ENCODE measurements around the gene SHROOM4.

SHROOM4 gene

GRCh38 chrX:50615570-50616158, 198.3 kb downstream of the SHROOM4 start:
- Histone ChIP-seq H3K4me2 (ENCODE audit: insufficient read depth, low read length) (no peak overlapping the region), H3K9ac (ENCODE audit: low read depth, low read length) (no peak overlapping the region), H3K4me1 (ENCODE audit: insufficient read depth, low read length) (no peaks in the 10 kb centered on the region), H3K36me3 (ENCODE audit: insufficient read depth, low read length) (no peaks in the 10 kb centered on the region), H3K4me3 (ENCODE audit: low read depth in 1 of 2, low read length in 2 of 2) (no peak overlapping the region), H3K27me3 (ENCODE audit: insufficient read depth, low read length, poor library complexity) (no peaks in the 10 kb centered on the region), H3K79me2 (ENCODE audit: insufficient read depth, low read length) (no peaks in the 10 kb centered on the region), H3K9me3 (ENCODE audit: insufficient read depth, low read length, severe bottlenecking) (no peaks in the 10 kb centered on the region), H2AFZ (ENCODE audit: low read depth, low read length) (no peak overlapping the region), H3K27ac (ENCODE audit: low read length) (no peak overlapping the region), H4K20me1 (ENCODE audit: insufficient read depth, low read length) (no peaks in the 10 kb centered on the region)
- no peak for TF ChIP-seq CTCF (IDR thresholded peaks at IDR 0.05; ENCODE audit: borderline replicate concordance, extremely low read depth, low read length, poor library complexity, severe bottlenecking)
- no peak for TF ChIP-seq EZH2 (IDR thresholded peaks at IDR 0.05; ENCODE audit: borderline replicate concordance, low read depth, low read length, severe bottlenecking)
- DNase-seq (no peak), ATAC-seq (ENCODE audit: insufficient read depth, low read depth) (no peak)

GRCh38 chrX:50614460-50614859, 199.5 kb downstream of the SHROOM4 start:
- ATAC-seq (ENCODE audit: insufficient read depth, low read depth) = no peak
- TF ChIP-seq EZH2 (IDR thresholded peaks at IDR 0.05; ENCODE audit: borderline replicate concordance, low read depth, low read length, severe bottlenecking) = no peak
- no peak for TF ChIP-seq CTCF (IDR thresholded peaks at IDR 0.05; ENCODE audit: borderline replicate concordance, extremely low read depth, low read length, poor library complexity, severe bottlenecking)
- Histone ChIP-seq H3K9ac (ENCODE audit: low read depth, low read length) (no peak overlapping the region), H4K20me1 (ENCODE audit: insufficient read depth, low read length) (no peaks in the 10 kb centered on the region), H3K4me1 (ENCODE audit: insufficient read depth, low read length) (no peaks in the 10 kb centered on the region), H3K4me3 (ENCODE audit: low read depth in 1 of 2, low read length in 2 of 2) (no peak overlapping the region), H2AFZ (ENCODE audit: low read depth, low read length) (no peak overlapping the region), H3K9me3 (ENCODE audit: insufficient read depth, low read length, severe bottlenecking) (no peaks in the 10 kb centered on the region), H3K79me2 (ENCODE audit: insufficient read depth, low read length) (no peaks in the 10 kb centered on the region), H3K36me3 (ENCODE audit: insufficient read depth, low read length) (no peaks in the 10 kb centered on the region), H3K4me2 (ENCODE audit: insufficient read depth, low read length) (no peak overlapping the region), H3K27me3 (ENCODE audit: insufficient read depth, low read length, poor library complexity) (no peaks in the 10 kb centered on the region), H3K27ac (ENCODE audit: low read length) (no peak overlapping the region)
- no peak for DNase-seq

- no peak for ATAC-seq (ENCODE audit: insufficient read depth, low read depth)
- TF ChIP-seq CTCF (IDR thresholded peaks at IDR 0.05; ENCODE audit: borderline replicate concordance, extremely low read depth, low read length, poor library complexity, severe bottlenecking) (no peak), EZH2 (IDR thresholded peaks at IDR 0.05; ENCODE audit: borderline replicate concordance, low read depth, low read length, severe bottlenecking) (no peak)
Measured at GRCh38 chrX:50613846-50614245, 200.1 kb downstream of the SHROOM4 start.

More at GRCh38 chrX:50613846-50614245, 200.1 kb downstream of the SHROOM4 start:
- no peak overlapping the region for H3K27ac ChIP-seq (ENCODE audit: low read length)
- H3K36me3 ChIP-seq (ENCODE audit: insufficient read depth, low read length) = no peaks in the 10 kb centered on the region
- no peak for DNase-seq
- H3K9me3 ChIP-seq (ENCODE audit: insufficient read depth, low read length, severe bottlenecking) = no peaks in the 10 kb centered on the region
- H3K79me2 ChIP-seq (ENCODE audit: insufficient read depth, low read length) = no peaks in the 10 kb centered on the region
- no peaks in the 10 kb centered on the region for H3K27me3 ChIP-seq (ENCODE audit: insufficient read depth, low read length, poor library complexity)
- no peaks in the 10 kb centered on the region for H3K4me1 ChIP-seq (ENCODE audit: insufficient read depth, low read length)
- no peaks in the 10 kb centered on the region for H4K20me1 ChIP-seq (ENCODE audit: insufficient read depth, low read length)
- no peak overlapping the region for H3K4me3 ChIP-seq (ENCODE audit: low read depth in 1 of 2, low read length in 2 of 2)
- H3K4me2 ChIP-seq (ENCODE audit: insufficient read depth, low read length) = no peak overlapping the region
- no peak overlapping the region for H2AFZ ChIP-seq (ENCODE audit: low read depth, low read length)
- H3K9ac ChIP-seq (ENCODE audit: low read depth, low read length) = no peak overlapping the region

Measured in DND-41 (cell line).